SK-N-DZ (cell line): Measurements from ENCODE around the gene AMDHD2.

ENCODE experiments used
- DNase-seq: peaks from one replicate; pipeline ENCODE4 v3.0.0-alpha.2; 2015; ENCODE audit warnings: low spot score

The AMDHD2 gene

GRCh38 chr16:2498531-2499253 lies 21.5 kb upstream of the AMDHD2 start:
- DNase-seq, result no peak

GRCh38 chr16:2499454-2499853 lies 20.7 kb upstream of the AMDHD2 start:
- no peak for DNase-seq

- DNase-seq, result no peak
Measured at GRCh38 chr16:2499890-2500429, 20.2 kb upstream of the AMDHD2 start.

- no peak for DNase-seq
Measured at GRCh38 chr16:2500430-2500917, 19.7 kb upstream of the AMDHD2 start.

- peak; percentile 89 for DNase-seq
Measured at GRCh38 chr16:2500918-2501750, 19.0 kb upstream of the AMDHD2 start.

- no peak for DNase-seq
Measured at GRCh38 chr16:2501946-2502895, 17.9 kb upstream of the AMDHD2 start.

GRCh38 chr16:2505695-2506094 lies 14.5 kb upstream of the AMDHD2 start:
- DNase-seq, result no peak

- DNase-seq, result no peak
Measured at GRCh38 chr16:2507052-2507659, 13.0 kb upstream of the AMDHD2 start.

GRCh38 chr16:2507665-2508064 lies 12.5 kb upstream of the AMDHD2 start:
- DNase-seq, result no peak

- DNase-seq, result no peak
Measured at GRCh38 chr16:2508722-2509400, 11.3 kb upstream of the AMDHD2 start.

- DNase-seq, result no peak
Measured at GRCh38 chr16:2511128-2511800, 8.9 kb upstream of the AMDHD2 start.

GRCh38 chr16:2511996-2512734 lies 8.0 kb upstream of the AMDHD2 start:
- no peak for DNase-seq

- DNase-seq, result peak; percentile 59
Measured at GRCh38 chr16:2512735-2513404, 7.3 kb upstream of the AMDHD2 start.

- peak; percentile 90 for DNase-seq
Measured at GRCh38 chr16:2513405-2514332, 6.5 kb upstream of the AMDHD2 start, which contains the start of gene ATP6V0C. ATP6V0C (plus strand) TSS chr16:2513952; CDS start chr16:2514104, 152 bp downstream.

GRCh38 chr16:2514333-2515179 lies 5.6 kb upstream of the AMDHD2 start:
- DNase-seq, result no peak

- DNase-seq, result no peak
Measured at GRCh38 chr16:2515180-2515851, 4.9 kb upstream of the AMDHD2 start.
